Ascending aorta (tissue), 2 donors: ENCODE measurements around the gene DOCK3. TPM values are rescaled to one million over a fixed set of nuclear protein-coding genes. Genes with fewer than 3 reads are reported as not detected.

Source experiments
- DNase-seq, 2 donors: peaks; one replicate each; pipeline ENCODE4 v3.0.0-alpha.2; 2019; ENCODE audit warnings: low spot score in 2 of 2
- H3K27ac ChIP-seq, 2 donors: fragments of 200-600 bp; sonication (generic); one replicate each; pipeline ENCODE4 v1.5.1; 2016 to 2017; ENCODE audit warnings: mild to moderate bottlenecking in 1 of 2
- H3K27me3 ChIP-seq: fragments of 200-600 bp; sonication (generic); one replicate; pipeline ENCODE4 v1.5.1; 2017
- H3K36me3 ChIP-seq, 2 donors: fragments of 200-600 bp; sonication (generic); one replicate each; pipeline ENCODE4 v1.5.1; 2016
- H3K4me1 ChIP-seq, 2 donors: fragments of 200-600 bp; sonication (generic); one replicate each; pipeline ENCODE4 v1.5.1; 2016 to 2017; ENCODE audit warnings: mild to moderate bottlenecking in 1 of 2
- H3K4me3 ChIP-seq, 2 donors: fragments of 200-600 bp; sonication (generic); one replicate each; pipeline ENCODE4 v1.5.1; 2016 to 2017; ENCODE audit warnings: mild to moderate bottlenecking in 1 of 2
- H3K9me3 ChIP-seq, 2 donors: fragments of 200-600 bp; sonication (generic); one replicate each; pipeline ENCODE4 v1.5.1; 2016
- CTCF ChIP-seq, 3 experiments: fragments of 200-600 bp in 2 of 3; fragments of 450-650 bp in 1 of 3; sonication (generic) in 2 of 3; IDR thresholded peaks; one replicate each; pipeline ENCODE4 v1.5.1; 2016 to 2019; ENCODE audit warnings: antibody characterized with exemption in 3 of 3, mild to moderate bottlenecking in 1 of 3, moderate library complexity in 1 of 3
- intact Hi-C: fragments of 100-400 bp; cut with DNase I; formaldehyde crosslinking; loops from one replicate; pipeline ENCODE4 v1.15.1; 2023
- total RNA-seq: library from RNA; depleted of rRNA; stranded (reverse); fragments of >200 nt; gene quantifications from one replicate; pipeline ENCODE4 v1.1.0, GENCODE V29; 2016

DOCK3 gene
- total RNA-seq, 1 donor from 2014 or later, result 3.9 TPM

GRCh38 chr3:50982540-50983325, 308.0 kb downstream of the DOCK3 start:
- no peak for DNase-seq
- Histone ChIP-seq H3K4me1 (no peaks in the 10 kb centered on the region), H3K27me3 (no peaks in the 10 kb centered on the region), H3K4me3 (no peak overlapping the region), H3K36me3 (no peaks in the 10 kb centered on the region), H3K9me3 (no peaks in the 10 kb centered on the region), H3K27ac (no peak overlapping the region)
- intact Hi-C loops, result no loop called here
- no peak for TF ChIP-seq CTCF (IDR thresholded peaks at IDR 0.05)

GRCh38 chr3:50983887-50984286, 309.2 kb downstream of the DOCK3 start:
- no peak overlapping the region for H3K4me3 ChIP-seq
- no peaks in the 10 kb centered on the region for H3K36me3 ChIP-seq
- no peak for DNase-seq
- no peaks in the 10 kb centered on the region for H3K27me3 ChIP-seq
- no peaks in the 10 kb centered on the region for H3K9me3 ChIP-seq
- TF ChIP-seq CTCF (IDR thresholded peaks at IDR 0.05), result no peak
- no peak overlapping the region for H3K27ac ChIP-seq
- no peaks in the 10 kb centered on the region for H3K4me1 ChIP-seq
- intact Hi-C loops, result no loop called here

DNA sequence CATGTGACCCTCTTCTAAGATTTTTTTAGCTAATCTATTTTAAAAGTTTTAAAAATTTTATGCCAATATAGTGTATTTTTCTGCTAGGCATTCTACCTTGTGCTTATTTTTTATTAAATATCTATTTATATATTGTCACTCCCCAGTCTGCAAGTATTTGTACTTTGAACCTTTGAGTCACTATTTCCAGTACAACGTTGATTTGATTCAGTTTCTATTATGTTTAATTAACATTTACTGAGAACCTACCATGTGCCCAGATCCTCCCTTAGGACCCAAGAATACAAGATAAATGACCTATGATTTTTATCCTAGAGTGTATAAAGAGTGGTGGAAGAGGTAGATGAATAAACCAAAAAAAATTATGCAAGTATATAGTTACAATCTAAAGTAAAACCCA, 311.2 kb downstream of the DOCK3 start:
- intact Hi-C loops, result no loop called here
- no peak for DNase-seq

DNA sequence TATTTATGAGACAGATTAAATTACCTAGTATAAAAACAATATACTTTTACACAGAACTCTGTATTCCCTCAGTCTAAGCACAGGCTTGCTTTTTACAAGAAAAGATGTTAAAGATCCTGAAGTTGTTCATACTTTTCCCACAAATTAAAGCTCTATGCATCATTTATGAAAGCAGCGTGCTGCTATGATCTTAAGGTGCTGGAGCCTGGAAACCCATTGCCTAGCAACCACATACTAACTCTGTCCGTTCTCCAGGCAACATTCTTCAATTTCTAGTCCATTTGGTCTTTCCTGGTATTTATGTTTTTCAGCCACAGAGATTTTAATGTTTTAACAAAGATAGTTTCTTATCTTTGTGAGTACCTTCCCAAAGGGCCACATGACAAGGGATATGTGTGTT, 312.0 kb downstream of the DOCK3 start:
- no peak for DNase-seq
- Histone ChIP-seq H3K36me3 (no peaks in the 10 kb centered on the region), H3K9me3 (no peaks in the 10 kb centered on the region), H3K27ac (no peak overlapping the region), H3K27me3 (no peaks in the 10 kb centered on the region), H3K4me1 (no peaks in the 10 kb centered on the region), H3K4me3 (no peak overlapping the region)
- no peak for TF ChIP-seq CTCF (IDR thresholded peaks at IDR 0.05)
- intact Hi-C loops, result no loop called here

More for the DNA sequence above, 311.2 kb downstream of the DOCK3 start:
- no peak overlapping the region for H3K4me3 ChIP-seq
- no peaks in the 10 kb centered on the region for H3K36me3 ChIP-seq
- TF ChIP-seq CTCF (IDR thresholded peaks at IDR 0.05), result no peak
- H3K9me3 ChIP-seq, result no peaks in the 10 kb centered on the region
- no peak overlapping the region for H3K27ac ChIP-seq
- no peaks in the 10 kb centered on the region for H3K27me3 ChIP-seq
- H3K4me1 ChIP-seq, result no peaks in the 10 kb centered on the region

GRCh38 chr3:50994537-50994936, 319.8 kb downstream of the DOCK3 start:
- no peak for TF ChIP-seq CTCF (IDR thresholded peaks at IDR 0.05)
- intact Hi-C loops, result no loop called here
- H3K36me3 ChIP-seq, result no peaks in the 10 kb centered on the region
- no peak for DNase-seq
- no peaks in the 10 kb centered on the region for H3K9me3 ChIP-seq
- H3K27ac ChIP-seq, result no peak overlapping the region
- H3K4me3 ChIP-seq, result no peak overlapping the region
- no peaks in the 10 kb centered on the region for H3K4me1 ChIP-seq
- no peaks in the 10 kb centered on the region for H3K27me3 ChIP-seq
